A549 (cell line): ENCODE measurements around the gene PRC1. TPM values are rescaled to one million over a fixed set of nuclear protein-coding genes. Genes with fewer than 3 reads are reported as not detected.

Experiments
- ATAC-seq, 2 experiments: fragments of 200-7000 bp in 1 of 2; fragments of >200 bp in 1 of 2; cut with Nextera tagmentation in 1 of 2; cut with Tn5 transposase in 1 of 2; 3 replicates each; pipeline versions ENCODE4 v1.8.0 to v1.9.1; 2018 to 2020; ENCODE audit warnings: mild to moderate bottlenecking in 1 of 2, moderate library complexity in 1 of 2
- CTCF ChIA-PET: fragments of 300-600 bp; sonication (Branson Sonifier 250); formaldehyde crosslinking; extraction: SDS; loops from one replicate; lab custom pipeline; 2021; ENCODE audit warnings: antibody characterized with exemption, inconsistent platforms; lab: Yijun Ruan, JAX
- POLR2A ChIA-PET: fragments of 350-600 bp; formaldehyde crosslinking; extraction: SDS; loops from one replicate; lab custom pipeline; 2021; ENCODE audit warnings: antibody characterized with exemption, inconsistent platforms; lab: Yijun Ruan, JAX
- DNase-seq, 2 experiments: peaks; one replicate each; pipeline versions ENCODE4 v3.0.0 to v3.0.0-alpha.2; 2011 to 2016; ENCODE audit warnings: low read depth in 1 of 2, low spot score in 1 of 2
- FAIRE-seq: peaks from 2 replicates; lab custom pipeline; 2011; peaks lifted over from hg19 to GRCh38; lab: Jason Lieb, UNC
- H3K27ac ChIP-seq, 2 experiments: fragments of >200 bp; sonication (Bioruptor Twin); formaldehyde crosslinking; 3 replicates each; pipeline ENCODE4 v1.5.1; 2016 to 2017
- H3K4me1 ChIP-seq: fragments of >200 bp; sonication (Bioruptor Twin); formaldehyde crosslinking; 3 replicates; pipeline ENCODE4 v1.6.1; 2016
- H3K4me2 ChIP-seq: fragments of >200 bp; sonication (Bioruptor Twin); formaldehyde crosslinking; 3 replicates; pipeline ENCODE4 v1.6.1; 2016
- H3K4me3 ChIP-seq: fragments of >200 bp; sonication (Bioruptor Twin); formaldehyde crosslinking; 3 replicates; pipeline ENCODE4 v1.5.1; 2016
- H3K9me3 ChIP-seq: fragments of >200 bp; sonication (Bioruptor Twin); formaldehyde crosslinking; 3 replicates; pipeline ENCODE4 v1.6.1; 2016
- BHLHE40 ChIP-seq: IDR thresholded peaks from 2 replicates; pipeline ENCODE4 v1.6.1; 2012; ENCODE audit warnings: low read depth, low read length, inconsistent platforms
- CBX8 ChIP-seq: fragments of 200-600 bp; sonication (generic); IDR thresholded peaks from 2 replicates; pipeline ENCODE4 v1.6.1; 2016
- CEBPB ChIP-seq, 2 experiments: fragments of >200 bp in 1 of 2; sonication (Bioruptor Twin) in 1 of 2; formaldehyde crosslinking in 1 of 2; IDR thresholded peaks; 2 replicates each; pipeline ENCODE4 v1.6.1; 2012 to 2016
- CHD2 ChIP-seq: fragments of 150-350 bp; IDR thresholded peaks from 2 replicates; pipeline ENCODE4 v1.6.1; 2014; ENCODE audit warnings: low read length; ENCODE audit not compliant: partially characterized antibody
- CHD4 ChIP-seq: fragments of 200-600 bp; sonication (generic); IDR thresholded peaks from 2 replicates; pipeline ENCODE4 v1.6.1; 2016; ENCODE audit warnings: antibody characterized with exemption, mild to moderate bottlenecking, borderline replicate concordance
- CTCF ChIP-seq: fragments of >200 bp; sonication (Bioruptor Twin); formaldehyde crosslinking; IDR thresholded peaks from 3 replicates; pipeline ENCODE4 v1.5.1; 2016
- E2F6 ChIP-seq: IDR thresholded peaks from 2 replicates; pipeline ENCODE4 v1.6.1; 2012; ENCODE audit warnings: low read depth, borderline replicate concordance
- EHF ChIP-seq: fragments of 250-450 bp; sonication (Bioruptor Pico); IDR thresholded peaks from 2 replicates; pipeline ENCODE4 v1.5.0; 2020; ENCODE audit warnings: mild to moderate bottlenecking
- EHMT2 ChIP-seq: fragments of 200-600 bp; sonication (generic); IDR thresholded peaks from 2 replicates; pipeline ENCODE4 v1.6.1; 2016; ENCODE audit warnings: antibody characterized with exemption, low read depth, mild to moderate bottlenecking, moderate library complexity
- HDAC2 ChIP-seq: fragments of 200-600 bp; sonication (generic); IDR thresholded peaks from 2 replicates; pipeline ENCODE4 v1.6.1; 2016
- HEYL ChIP-seq: fragments of 250-450 bp; sonication (Bioruptor Pico); IDR thresholded peaks from 2 replicates; pipeline ENCODE4 v1.8.0; 2021; ENCODE audit warnings: mild to moderate bottlenecking, moderate library complexity
- HOXB13 ChIP-seq: fragments of 250-450 bp; sonication (Bioruptor Pico); IDR thresholded peaks from 2 replicates; pipeline ENCODE4 v1.5.0; 2020; ENCODE audit warnings: low read depth, mild to moderate bottlenecking, moderate library complexity
- HOXB5 ChIP-seq: fragments of 250-450 bp; sonication (Bioruptor Pico); IDR thresholded peaks from 2 replicates; pipeline ENCODE4 v1.5.0; 2020; ENCODE audit warnings: mild to moderate bottlenecking, moderate library complexity
- JUNB ChIP-seq: fragments of >200 bp; sonication (Bioruptor Twin); formaldehyde crosslinking; IDR thresholded peaks from 2 replicates; pipeline ENCODE4 v1.6.1; 2016
- KDM1A ChIP-seq: fragments of 200-600 bp; sonication (generic); IDR thresholded peaks from 2 replicates; pipeline ENCODE4 v1.6.1; 2016; ENCODE audit warnings: low read depth, mild to moderate bottlenecking
- KDM5A ChIP-seq: fragments of 200-600 bp; sonication (generic); IDR thresholded peaks from 2 replicates; pipeline ENCODE4 v1.6.1; 2016; ENCODE audit warnings: antibody characterized with exemption, mild to moderate bottlenecking
- MAFK ChIP-seq: fragments of 450-650 bp; IDR thresholded peaks from 2 replicates; pipeline ENCODE4 v1.6.1; 2014; ENCODE audit not compliant: partially characterized antibody
- MAX ChIP-seq: IDR thresholded peaks from 2 replicates; pipeline ENCODE4 v1.6.1; 2012
- MYC ChIP-seq: IDR thresholded peaks from 2 replicates; pipeline ENCODE4 v1.6.1; 2012; ENCODE audit warnings: mild to moderate bottlenecking, inconsistent platforms, low read length, improper control_type of control experiment, borderline replicate concordance
- NR3C1 ChIP-seq: fragments of >200 bp; sonication (Bioruptor Twin); formaldehyde crosslinking; IDR thresholded peaks from 3 replicates; pipeline ENCODE4 v1.6.1; 2017
- PHF8 ChIP-seq: fragments of 200-600 bp; sonication (generic); IDR thresholded peaks from 2 replicates; pipeline ENCODE4 v1.6.1; 2016; ENCODE audit warnings: low read depth, mild to moderate bottlenecking, antibody characterized with exemption, moderate library complexity, borderline replicate concordance
- POLR2AphosphoS2 ChIP-seq: conservative IDR thresholded peaks from 2 replicates; pipeline ENCODE4 v1.6.1; 2012; ENCODE audit warnings: low read length, improper control_type of control experiment, inconsistent platforms
- RAD21 ChIP-seq, 2 experiments: fragments of >200 bp in 1 of 2; sonication (Bioruptor Twin) in 1 of 2; formaldehyde crosslinking in 1 of 2; IDR thresholded peaks in 1 of 2; conservative IDR thresholded peaks in 1 of 2; 2 replicates in 1 of 2; 3 replicates in 1 of 2; pipeline ENCODE4 v1.6.1; 2012 to 2018; ENCODE audit warnings: inconsistent platforms in 1 of 2
- RARB ChIP-seq: fragments of 250-450 bp; sonication (Bioruptor Pico); IDR thresholded peaks from 2 replicates; pipeline ENCODE4 v1.8.0; 2021; ENCODE audit warnings: mild to moderate bottlenecking, moderate library complexity
- RCOR1 ChIP-seq: fragments of 150-350 bp; IDR thresholded peaks from 2 replicates; pipeline ENCODE4 v1.6.1; 2014; ENCODE audit warnings: antibody characterized with exemption, low read length, low read depth
- RFX5 ChIP-seq: fragments of 450-650 bp; IDR thresholded peaks from 2 replicates; pipeline ENCODE4 v1.7.1; 2014; ENCODE audit warnings: antibody characterized with exemption, mild to moderate bottlenecking, moderate library complexity
- RNF2 ChIP-seq: fragments of 200-600 bp; sonication (generic); IDR thresholded peaks from 2 replicates; pipeline ENCODE4 v1.6.1; 2016; ENCODE audit warnings: low read depth, mild to moderate bottlenecking, antibody characterized with exemption, moderate library complexity, borderline replicate concordance
- SMC3 ChIP-seq: fragments of >200 bp; sonication (Bioruptor Twin); formaldehyde crosslinking; IDR thresholded peaks from 3 replicates; pipeline ENCODE4 v1.6.1; 2018; ENCODE audit warnings: inconsistent platforms
- SREBF2 ChIP-seq: fragments of 450-650 bp; IDR thresholded peaks from 2 replicates; pipeline ENCODE4 v1.6.1; 2014; ENCODE audit warnings: mild to moderate bottlenecking, moderate library complexity
- TP53 ChIP-seq: fragments of 250-450 bp; sonication (Bioruptor Pico); IDR thresholded peaks from 2 replicates; pipeline ENCODE4 v1.5.0; 2021; ENCODE audit warnings: mild to moderate bottlenecking, moderate library complexity
- ZNF302 ChIP-seq: fragments of 250-450 bp; sonication (Bioruptor Pico); IDR thresholded peaks from 2 replicates; pipeline ENCODE4 v1.9.0; 2021; ENCODE audit warnings: inconsistent platforms, mild to moderate bottlenecking, moderate library complexity
- ZSCAN20 ChIP-seq: fragments of 250-450 bp; sonication (Bioruptor Pico); IDR thresholded peaks from 2 replicates; pipeline ENCODE4 v1.8.0; 2022; ENCODE audit warnings: mild to moderate bottlenecking, moderate library complexity
- WGBS: methylation state at CpG from one replicate; pipeline ENCODE4 v1.1.6; 2017; ENCODE audit errors: missing lambda C conversion rate; 5-methylcytosine and 5-hydroxymethylcytosine counted together
- polyA plus RNA-seq, 4 experiments: library from polyadenylated mRNA; depleted of rRNA in 3 of 4; stranded (reverse); fragments of >200 nt; fragmentation: RNase III in 1 of 4; extraction: RNeasy Plus Mini Kit Qiagen cat#74134 plus additional on column Dnase treatment in 1 of 4; gene quantifications; 2 replicates in 3 of 4; 3 replicates in 1 of 4; pipeline ENCODE4 v1.2.3, GENCODE V29; 2011 to 2017

PRC1 gene
- polyA plus RNA-seq, 2 of the 4 experiments (the other 2 are of a cell fraction), result 303 to 426 TPM

DNA sequence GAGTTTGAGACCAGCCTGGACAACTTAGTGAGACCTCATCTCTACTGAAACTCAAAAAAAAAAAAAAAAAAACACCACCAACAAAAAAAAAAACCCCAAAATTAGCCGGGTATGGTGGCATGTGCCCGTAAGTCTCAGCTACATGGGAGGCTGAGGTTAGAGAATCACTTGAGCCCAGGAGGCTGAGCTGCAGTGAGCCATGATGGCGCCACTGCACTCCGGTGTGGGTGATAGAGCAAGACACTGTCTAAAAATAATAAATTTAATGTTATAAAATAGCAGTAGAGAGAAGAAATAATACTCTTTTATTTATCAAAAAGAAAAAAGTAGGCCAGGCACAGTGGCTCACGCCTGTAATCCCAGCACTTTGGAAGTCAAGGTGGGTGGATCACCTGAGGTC lies 22.2 kb downstream of the PRC1 start:
- Histone ChIP-seq H3K27ac (no peak overlapping the region), H3K9me3 (no peaks in the 10 kb centered on the region), H3K4me1 (no peaks in the 10 kb centered on the region), H3K4me3 (no peak overlapping the region), H3K4me2 (no peak overlapping the region)
- WGBS, result 78% methylated on average over 5 of the region's 5 CpGs
- POLR2A ChIA-PET, result no interaction called here
- CTCF ChIA-PET, result interaction anchor here (0.7 to 7.6 kb wide), 5 partner anchors 13 to 1126 kb away, joined by 3 to 127 read pairs (median 3); partner anchors contain the start of gene HDDC3
- no peak for TF ChIP-seq HOXB13 (CRISPR knock-in tag)
- TF ChIP-seq EHF (CRISPR knock-in tag), result no peak
- no peak for TF ChIP-seq ZSCAN20 (CRISPR knock-in tag)
- no peak for TF ChIP-seq KDM5A
- TF ChIP-seq CTCF, result no peak
- TF ChIP-seq CHD2, result no peak
- TF ChIP-seq NR3C1, result no peak
- no peak for TF ChIP-seq SREBF2
- no peak for TF ChIP-seq CHD4
- TF ChIP-seq ZNF302, result no peak
- TF ChIP-seq BHLHE40, result no peak
- no peak for TF ChIP-seq CEBPB (IDR thresholded peaks at IDR 0.05)
- TF ChIP-seq TP53 (CRISPR knock-in tag), result no peak
- DNase-seq, result no peak
- no peak for ATAC-seq
- FAIRE-seq, result no peak

GRCh38 chr15:90970274-90970673 lies 24.1 kb downstream of the PRC1 start:
- FAIRE-seq (no peak), DNase-seq (no peak), ATAC-seq (no peak)
- Histone ChIP-seq H3K27ac (no peak overlapping the region), H3K4me2 (no peak overlapping the region), H3K9me3 (no peaks in the 10 kb centered on the region), H3K4me3 (no peak overlapping the region), H3K4me1 (no peaks in the 10 kb centered on the region)
- ChIA-PET POLR2A (no interaction called here), CTCF (interaction anchor here (1.0 to 7.6 kb wide), 4 partner anchors 11 to 86 kb away, joined by 3 to 127 read pairs (median 12); partner anchors contain the start of gene HDDC3)
- WGBS, result 93% methylated on average over 7 of the region's 7 CpGs
- TF ChIP-seq PHF8, result no peak
- no peak for TF ChIP-seq CHD2
- TF ChIP-seq RFX5, result no peak
- no peak for TF ChIP-seq HOXB13 (CRISPR knock-in tag)
- no peak for TF ChIP-seq EHF (CRISPR knock-in tag)
- no peak for TF ChIP-seq CEBPB (IDR thresholded peaks at IDR 0.05)
- no peak for TF ChIP-seq MAX
- TF ChIP-seq JUNB, result no peak
- TF ChIP-seq RCOR1, result no peak
- TF ChIP-seq TP53 (CRISPR knock-in tag), result no peak
- TF ChIP-seq E2F6, result no peak
- no peak for TF ChIP-seq HOXB5 (CRISPR knock-in tag)
- no peak for TF ChIP-seq ZSCAN20 (CRISPR knock-in tag)
- no peak for TF ChIP-seq RAD21 (conservative IDR thresholded peaks at IDR 0.05 in 1 of 2, IDR thresholded peaks at IDR 0.05 in 1 of 2)

- Histone ChIP-seq H3K9me3 (no peaks in the 10 kb centered on the region), H3K27ac (no peak overlapping the region), H3K4me2 (no peak overlapping the region), H3K4me1 (no peaks in the 10 kb centered on the region), H3K4me3 (no peak overlapping the region)
- DNase-seq (no peak), FAIRE-seq (no peak), ATAC-seq (no peak)
- ChIA-PET POLR2A (no interaction called here), CTCF (interaction anchor here (0.6 to 7.6 kb wide), 7 partner anchors 9 to 846 kb away, joined by 3 to 127 read pairs (median 4); partner anchors contain the start of gene HDDC3)
- 94% methylated on average over 1 of the region's 1 CpG for WGBS
- TF ChIP-seq MAFK, result no peak
- TF ChIP-seq EHF (CRISPR knock-in tag), result no peak
- no peak for TF ChIP-seq E2F6
- TF ChIP-seq HDAC2, result no peak
- TF ChIP-seq EHMT2, result no peak
- TF ChIP-seq RFX5, result no peak
- TF ChIP-seq POLR2AphosphoS2, result no peak
- no peak for TF ChIP-seq SMC3
- no peak for TF ChIP-seq HEYL (CRISPR knock-in tag)
- TF ChIP-seq RARB (CRISPR knock-in tag), result no peak
- TF ChIP-seq RNF2, result no peak
- no peak for TF ChIP-seq MYC
- no peak for TF ChIP-seq KDM1A
- TF ChIP-seq KDM5A, result no peak
- TF ChIP-seq NR3C1, result no peak
- no peak for TF ChIP-seq CBX8
- TF ChIP-seq CHD2, result no peak
These were observed 25.9 kb downstream of the PRC1 start for GRCh38 chr15:90968434-90968833.
